K562 (cell line): ENCODE measurements around the gene MAML3.

ENCODE experiments used
- NR1H2 ChIP-seq: sonication (generic); formaldehyde crosslinking; IDR thresholded peaks from 2 replicates; pipeline ENCODE4 v1.4.0; 2020; ENCODE audit warnings: mild to moderate bottlenecking, missing genetic modification reagents
- NR2C1 ChIP-seq, 2 experiments: fragments of 450-650 bp; IDR thresholded peaks; 2 replicates each; pipeline ENCODE4 v1.6.1; 2017; ENCODE audit warnings: mild to moderate bottlenecking in 2 of 2, antibody characterized with exemption in 1 of 2, inconsistent platforms in 1 of 2, missing compliant biosample characterization in 1 of 2, missing genetic modification characterization in 1 of 2
- NR2C2 ChIP-seq, 2 experiments: fragments of 200-800 bp in 1 of 2; sonication (Bioruptor generic) in 1 of 2; sonication (generic) in 1 of 2; formaldehyde crosslinking in 1 of 2; IDR thresholded peaks; 2 replicates each; pipeline versions ENCODE4 v1.6.1 to v1.8.0; 2016 to 2022; ENCODE audit warnings: mild to moderate bottlenecking in 1 of 2, missing compliant biosample characterization in 1 of 2, missing genetic modification characterization in 1 of 2, missing genetic modification reagents in 1 of 2
- POLR2A ChIP-seq: fragments of 450-650 bp; conservative IDR thresholded peaks from 2 replicates; pipeline ENCODE4 v1.6.1; 2016
- ZNF253 ChIP-seq: fragments of 250-450 bp; sonication (Bioruptor Pico); conservative IDR thresholded peaks from 2 replicates; pipeline ENCODE4 v1.6.1; 2021; ENCODE audit warnings: mild to moderate bottlenecking
- TF ChIP-seq, protein P1 (sequence below), 3 experiments: IDR thresholded peaks in 2 of 3; conservative IDR thresholded peaks in 1 of 3; 2 replicates each; pipeline ENCODE4 v1.5.1; 2011 to 2012; ENCODE audit warnings: low read length in 3 of 3, mild to moderate bottlenecking in 3 of 3, control low read depth in 2 of 3, improper control_type of control experiment in 1 of 3, inconsistent platforms in 1 of 3, low read depth in 1 of 3, mixed read lengths in 1 of 3, moderate library complexity in 1 of 3; ENCODE audit not compliant: insufficient read depth in 2 of 3

DNA sequence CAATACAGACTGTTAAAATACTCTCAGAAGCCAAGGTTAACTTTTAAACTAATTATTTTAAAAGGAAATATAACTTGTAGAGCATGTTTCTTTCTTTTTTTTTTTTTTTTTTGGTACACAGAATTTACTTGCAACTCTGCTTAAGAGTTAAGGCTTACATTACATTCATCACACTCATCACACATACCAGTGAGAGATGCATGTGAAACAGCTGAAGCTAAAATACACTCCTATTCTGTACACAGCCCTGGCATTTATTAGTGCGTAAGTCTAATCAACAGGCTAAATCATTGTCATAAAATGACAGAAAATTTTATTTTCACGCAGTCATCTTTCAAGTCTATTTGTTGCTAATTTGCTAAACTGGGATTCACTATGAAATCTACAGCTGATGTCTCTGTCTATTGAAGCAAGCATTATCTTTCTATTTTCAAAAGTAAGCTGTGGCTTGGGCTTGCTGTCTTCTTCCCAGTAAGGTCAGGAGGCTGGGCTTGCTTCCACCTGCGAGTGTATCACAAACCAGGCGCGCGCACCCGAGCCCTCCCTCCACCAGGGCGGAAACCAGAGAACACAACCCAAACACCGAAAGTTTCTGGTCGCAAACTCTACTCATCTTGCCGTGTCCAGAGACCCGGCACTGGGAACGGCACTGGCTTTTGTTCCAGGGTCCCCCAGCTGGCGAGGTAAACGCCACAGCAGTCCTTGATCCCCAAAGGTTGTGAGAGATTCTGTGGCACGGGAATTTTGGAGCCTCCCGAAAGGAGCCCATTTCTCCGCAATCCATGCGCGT is 3.9 kb downstream of the MAML3 start:
- TF ChIP-seq POLR2A, result no peak
- no peak for TF ChIP-seq NR1H2
- TF ChIP-seq, protein P1, sequence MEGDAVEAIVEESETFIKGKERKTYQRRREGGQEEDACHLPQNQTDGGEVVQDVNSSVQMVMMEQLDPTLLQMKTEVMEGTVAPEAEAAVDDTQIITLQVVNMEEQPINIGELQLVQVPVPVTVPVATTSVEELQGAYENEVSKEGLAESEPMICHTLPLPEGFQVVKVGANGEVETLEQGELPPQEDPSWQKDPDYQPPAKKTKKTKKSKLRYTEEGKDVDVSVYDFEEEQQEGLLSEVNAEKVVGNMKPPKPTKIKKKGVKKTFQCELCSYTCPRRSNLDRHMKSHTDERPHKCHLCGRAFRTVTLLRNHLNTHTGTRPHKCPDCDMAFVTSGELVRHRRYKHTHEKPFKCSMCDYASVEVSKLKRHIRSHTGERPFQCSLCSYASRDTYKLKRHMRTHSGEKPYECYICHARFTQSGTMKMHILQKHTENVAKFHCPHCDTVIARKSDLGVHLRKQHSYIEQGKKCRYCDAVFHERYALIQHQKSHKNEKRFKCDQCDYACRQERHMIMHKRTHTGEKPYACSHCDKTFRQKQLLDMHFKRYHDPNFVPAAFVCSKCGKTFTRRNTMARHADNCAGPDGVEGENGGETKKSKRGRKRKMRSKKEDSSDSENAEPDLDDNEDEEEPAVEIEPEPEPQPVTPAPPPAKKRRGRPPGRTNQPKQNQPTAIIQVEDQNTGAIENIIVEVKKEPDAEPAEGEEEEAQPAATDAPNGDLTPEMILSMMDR (IDR thresholded peaks at IDR 0.05 in 2 of 3, conservative IDR thresholded peaks at IDR 0.05 in 1 of 3; ENCODE audit: insufficient read depth in 2 of 3, low read depth in 1 of 3, low read length in 3 of 3), result no peak
- TF ChIP-seq NR2C2 (CRISPR knock-in tag; IDR thresholded peaks at IDR 0.05), result no peak
- no peak; the same call in 1 of the 2 replicates for TF ChIP-seq NR2C2 (tag; IDR thresholded peaks at IDR 0.05)
- no peak for TF ChIP-seq NR2C1 (IDR thresholded peaks at IDR 0.05)
- no peak for TF ChIP-seq NR2C1 (tag; IDR thresholded peaks at IDR 0.05)
- no peak for TF ChIP-seq ZNF253 (CRISPR knock-in tag)
